Lower lobe of right lung (tissue), 2 donors: ENCODE measurements around the gene MAP3K20. TPM values are rescaled to one million over a fixed set of nuclear protein-coding genes. Genes with fewer than 3 reads are reported as not detected.

Experiments used
- ATAC-seq, 2 donors: fragments of 200-7000 bp; cut with Tn5 transposase; one replicate each; pipeline ENCODE4 v1.9.1; 2020 to 2022; ENCODE audit warnings: mild to moderate bottlenecking in 2 of 2, moderate library complexity in 2 of 2
- DNase-seq: peaks from one replicate; pipeline ENCODE4 v3.0.0-alpha.2; 2020
- H3K27ac ChIP-seq: fragments of 200-600 bp; one replicate; pipeline ENCODE4 v1.8.0; 2022
- H3K27me3 ChIP-seq: fragments of 200-600 bp; one replicate; pipeline ENCODE4 v1.8.0; 2022; ENCODE audit warnings: low read depth
- H3K36me3 ChIP-seq: fragments of 200-600 bp; one replicate; pipeline ENCODE4 v1.8.0; 2022; ENCODE audit warnings: mild to moderate bottlenecking
- H3K4me1 ChIP-seq: fragments of 200-600 bp; one replicate; pipeline ENCODE4 v1.8.0; 2022
- H3K4me3 ChIP-seq: fragments of 200-600 bp; one replicate; pipeline ENCODE4 v1.8.0; 2022; ENCODE audit warnings: mild to moderate bottlenecking
- H3K9me3 ChIP-seq: fragments of 200-600 bp; one replicate; pipeline ENCODE4 v1.8.0; 2022
- intact Hi-C: fragments of 100-400 bp; cut with DNase I; formaldehyde crosslinking; loops from one replicate; pipeline ENCODE4 v1.11.0; 2022
- total RNA-seq: library from RNA; stranded (reverse); fragmentation: NEBNext Ultra II Directional; extraction: Animal tissue kit (Norgen Biotek cat#: 25700); gene quantifications from one replicate; pipeline ENCODE4 v1.2.1, GENCODE V29; 2021
- TF ChIP-seq, protein P1 (sequence below): fragments of 200-600 bp; IDR thresholded peaks from one replicate; pipeline ENCODE4 v1.8.0; 2022; ENCODE audit warnings: antibody characterized with exemption, mild to moderate bottlenecking
- donor health status: DM: no; HTN: yes; CAD: no; lungs with severe emphysema.

The MAP3K20 gene
- total RNA-seq, 1 donor from 2014 or later = 40.8 TPM

DNA sequence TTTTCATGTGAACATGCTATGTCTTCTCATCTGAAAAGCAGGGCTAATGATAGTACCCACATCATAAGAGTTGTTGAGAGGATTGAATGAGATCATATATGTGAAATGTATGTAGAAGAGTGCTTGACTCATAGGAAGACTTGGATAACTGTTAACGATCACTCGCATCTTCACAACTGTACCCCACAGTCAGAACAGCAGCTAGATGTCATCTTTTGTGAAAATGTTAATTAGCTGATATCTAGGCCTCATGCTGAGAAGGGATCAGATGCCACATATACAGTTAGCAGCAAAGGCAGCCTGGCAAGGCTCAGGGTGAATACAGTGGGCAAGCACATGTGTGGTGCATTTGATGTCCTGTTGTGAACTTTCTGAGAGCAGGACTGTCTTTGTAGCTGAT, 24.2 kb downstream of the MAP3K20 start:
- no peak for DNase-seq
- H3K27me3 ChIP-seq = no peaks in the 10 kb centered on the region
- peaks cover 9% of the 10 kb centered on the region for H3K36me3 ChIP-seq
- ATAC-seq = no peak
- intact Hi-C loops = no loop called here
- TF ChIP-seq, protein P1, sequence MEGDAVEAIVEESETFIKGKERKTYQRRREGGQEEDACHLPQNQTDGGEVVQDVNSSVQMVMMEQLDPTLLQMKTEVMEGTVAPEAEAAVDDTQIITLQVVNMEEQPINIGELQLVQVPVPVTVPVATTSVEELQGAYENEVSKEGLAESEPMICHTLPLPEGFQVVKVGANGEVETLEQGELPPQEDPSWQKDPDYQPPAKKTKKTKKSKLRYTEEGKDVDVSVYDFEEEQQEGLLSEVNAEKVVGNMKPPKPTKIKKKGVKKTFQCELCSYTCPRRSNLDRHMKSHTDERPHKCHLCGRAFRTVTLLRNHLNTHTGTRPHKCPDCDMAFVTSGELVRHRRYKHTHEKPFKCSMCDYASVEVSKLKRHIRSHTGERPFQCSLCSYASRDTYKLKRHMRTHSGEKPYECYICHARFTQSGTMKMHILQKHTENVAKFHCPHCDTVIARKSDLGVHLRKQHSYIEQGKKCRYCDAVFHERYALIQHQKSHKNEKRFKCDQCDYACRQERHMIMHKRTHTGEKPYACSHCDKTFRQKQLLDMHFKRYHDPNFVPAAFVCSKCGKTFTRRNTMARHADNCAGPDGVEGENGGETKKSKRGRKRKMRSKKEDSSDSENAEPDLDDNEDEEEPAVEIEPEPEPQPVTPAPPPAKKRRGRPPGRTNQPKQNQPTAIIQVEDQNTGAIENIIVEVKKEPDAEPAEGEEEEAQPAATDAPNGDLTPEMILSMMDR = no peak
- H3K4me3 ChIP-seq = no peak overlapping the region
- no peaks in the 10 kb centered on the region for H3K9me3 ChIP-seq
- no peaks in the 10 kb centered on the region for H3K4me1 ChIP-seq
- H3K27ac ChIP-seq = no peak overlapping the region

GRCh38 chr2:173101687-173102086, 26.0 kb downstream of the MAP3K20 start:
- no peaks in the 10 kb centered on the region for H3K4me1 ChIP-seq
- H3K4me3 ChIP-seq = no peak overlapping the region
- H3K9me3 ChIP-seq = no peaks in the 10 kb centered on the region
- ATAC-seq (peak in 1 of 2 donors; percentile 35), DNase-seq (no peak)
- intact Hi-C loops = no loop called here
- TF ChIP-seq, protein P1 = no peak
- H3K27ac ChIP-seq = no peak overlapping the region
- peaks cover 5% of the 10 kb centered on the region for H3K36me3 ChIP-seq
- H3K27me3 ChIP-seq = no peaks in the 10 kb centered on the region

GRCh38 chr2:173104156-173104555, 28.5 kb downstream of the MAP3K20 start:
- intact Hi-C loops = no loop called here
- no peak for DNase-seq
- TF ChIP-seq, protein P1 = no peak

GRCh38 chr2:173106959-173107628, 31.4 kb downstream of the MAP3K20 start:
- H3K27me3 ChIP-seq = no peaks in the 10 kb centered on the region
- no peaks in the 10 kb centered on the region for H3K9me3 ChIP-seq
- TF ChIP-seq, protein P1 = no peak
- no peak overlapping the region for H3K27ac ChIP-seq
- DNase-seq (no peak), ATAC-seq (no peak)
- no peaks in the 10 kb centered on the region for H3K36me3 ChIP-seq
- intact Hi-C loops = no loop called here
- H3K4me1 ChIP-seq = peaks cover 13% of the 10 kb centered on the region
- H3K4me3 ChIP-seq = no peak overlapping the region

More at GRCh38 chr2:173104156-173104555, 28.5 kb downstream of the MAP3K20 start:
- Histone ChIP-seq H3K9me3 (no peaks in the 10 kb centered on the region), H3K27ac (no peak overlapping the region), H3K4me3 (no peak overlapping the region), H3K4me1 (peaks cover 5% of the 10 kb centered on the region), H3K36me3 (no peaks in the 10 kb centered on the region), H3K27me3 (no peaks in the 10 kb centered on the region)
- ATAC-seq = no peak

- H3K27ac ChIP-seq = no peak overlapping the region
- intact Hi-C loops = no loop called here
- no peaks in the 10 kb centered on the region for H3K9me3 ChIP-seq
- no peak overlapping the region for H3K4me3 ChIP-seq
- H3K36me3 ChIP-seq = no peaks in the 10 kb centered on the region
- no peaks in the 10 kb centered on the region for H3K27me3 ChIP-seq
- DNase-seq = no peak
- peaks cover 13% of the 10 kb centered on the region for H3K4me1 ChIP-seq
- ATAC-seq = no peak
- TF ChIP-seq, protein P1 = no peak
Observed at GRCh38 chr2:173107629-173108022, 32.0 kb downstream of the MAP3K20 start.
